Measurements from ENCODE around the gene TFR2. TPM values are rescaled to one million over a fixed set of nuclear protein-coding genes. Genes with fewer than 3 reads are reported as not detected.

TFR2 gene
- total and polyA plus RNA-seq, 2 of the 13 experiments (the other 11 are each of a cell fraction or from before 2014, with no cell fraction given): 36.9 to 64.2 TPM

GRCh38 chr7:100641463-100641859 is at the start of gene TFR2 (continued):
- TF ChIP-seq, protein P1, sequence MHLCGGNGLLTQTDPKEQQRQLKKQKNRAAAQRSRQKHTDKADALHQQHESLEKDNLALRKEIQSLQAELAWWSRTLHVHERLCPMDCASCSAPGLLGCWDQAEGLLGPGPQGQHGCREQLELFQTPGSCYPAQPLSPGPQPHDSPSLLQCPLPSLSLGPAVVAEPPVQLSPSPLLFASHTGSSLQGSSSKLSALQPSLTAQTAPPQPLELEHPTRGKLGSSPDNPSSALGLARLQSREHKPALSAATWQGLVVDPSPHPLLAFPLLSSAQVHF (CRISPR knock-in tag; IDR thresholded peaks at IDR 0.05): no peak
- TF ChIP-seq RNF2 (conservative IDR thresholded peaks at IDR 0.05; ENCODE audit: low read depth) (no peak), FOXO1 (CRISPR knock-in tag; IDR thresholded peaks at IDR 0.05) (peak; percentile 81; the same call in 1 of the 2 replicates), ARNT (IDR thresholded peaks at IDR 0.05) (no peak), NFE2L1 (CRISPR knock-in tag; IDR thresholded peaks at IDR 0.05; ENCODE audit: borderline replicate concordance) (no peak), ZSCAN22 (CRISPR knock-in tag; IDR thresholded peaks at IDR 0.05) (no peak), NFKBIZ (CRISPR knock-in tag; IDR thresholded peaks at IDR 0.05) (no peak; the same call in 1 of the 2 replicates), MTA3 (CRISPR knock-in tag; IDR thresholded peaks at IDR 0.05) (no peak), CERS6 (CRISPR knock-in tag; IDR thresholded peaks at IDR 0.05) (no peak), ONECUT2 (CRISPR knock-in tag; IDR thresholded peaks at IDR 0.05) (peak; percentile 85), ARID2 (CRISPR knock-in tag; IDR thresholded peaks at IDR 0.05; ENCODE audit: borderline replicate concordance) (no peak), ZNF3 (CRISPR knock-in tag; IDR thresholded peaks at IDR 0.05) (no peak), XRCC5 (optimal IDR thresholded peaks at IDR 0.05; ENCODE audit: low read length) (no peak), TOPORS (CRISPR knock-in tag; IDR thresholded peaks at IDR 0.05) (no peak), CHD4 (IDR thresholded peaks at IDR 0.05; ENCODE audit: borderline replicate concordance, low read length) (no peak)
- TF ChIP-seq, protein P2, sequence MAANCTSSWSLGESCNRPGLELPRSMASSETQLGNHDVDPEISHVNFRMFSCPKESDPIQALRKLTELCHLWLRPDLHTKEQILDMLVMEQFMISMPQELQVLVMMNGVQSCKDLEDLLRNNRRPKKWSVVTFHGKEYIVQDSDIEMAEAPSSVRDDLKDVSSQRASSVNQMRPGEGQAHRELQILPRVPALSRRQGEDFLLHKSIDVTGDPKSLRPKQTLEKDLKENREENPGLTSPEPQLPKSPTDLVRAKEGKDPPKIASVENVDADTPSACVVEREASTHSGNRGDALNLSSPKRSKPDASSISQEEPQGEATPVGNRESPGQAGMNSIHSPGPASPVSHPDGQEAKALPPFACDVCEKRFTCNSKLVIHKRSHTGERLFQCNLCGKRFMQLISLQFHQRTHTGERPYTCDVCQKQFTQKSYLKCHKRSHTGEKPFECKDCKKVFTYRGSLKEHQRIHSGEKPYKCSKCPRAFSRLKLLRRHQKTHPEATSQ (CRISPR knock-in tag; IDR thresholded peaks at IDR 0.05; ENCODE audit: borderline replicate concordance): no peak
- TF ChIP-seq, protein P3, sequence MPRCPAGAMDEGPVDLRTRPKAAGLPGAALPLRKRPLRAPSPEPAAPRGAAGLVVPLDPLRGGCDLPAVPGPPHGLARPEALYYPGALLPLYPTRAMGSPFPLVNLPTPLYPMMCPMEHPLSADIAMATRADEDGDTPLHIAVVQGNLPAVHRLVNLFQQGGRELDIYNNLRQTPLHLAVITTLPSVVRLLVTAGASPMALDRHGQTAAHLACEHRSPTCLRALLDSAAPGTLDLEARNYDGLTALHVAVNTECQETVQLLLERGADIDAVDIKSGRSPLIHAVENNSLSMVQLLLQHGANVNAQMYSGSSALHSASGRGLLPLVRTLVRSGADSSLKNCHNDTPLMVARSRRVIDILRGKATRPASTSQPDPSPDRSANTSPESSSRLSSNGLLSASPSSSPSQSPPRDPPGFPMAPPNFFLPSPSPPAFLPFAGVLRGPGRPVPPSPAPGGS (CRISPR knock-in tag; IDR thresholded peaks at IDR 0.05): no peak
- TF ChIP-seq, protein P4, sequence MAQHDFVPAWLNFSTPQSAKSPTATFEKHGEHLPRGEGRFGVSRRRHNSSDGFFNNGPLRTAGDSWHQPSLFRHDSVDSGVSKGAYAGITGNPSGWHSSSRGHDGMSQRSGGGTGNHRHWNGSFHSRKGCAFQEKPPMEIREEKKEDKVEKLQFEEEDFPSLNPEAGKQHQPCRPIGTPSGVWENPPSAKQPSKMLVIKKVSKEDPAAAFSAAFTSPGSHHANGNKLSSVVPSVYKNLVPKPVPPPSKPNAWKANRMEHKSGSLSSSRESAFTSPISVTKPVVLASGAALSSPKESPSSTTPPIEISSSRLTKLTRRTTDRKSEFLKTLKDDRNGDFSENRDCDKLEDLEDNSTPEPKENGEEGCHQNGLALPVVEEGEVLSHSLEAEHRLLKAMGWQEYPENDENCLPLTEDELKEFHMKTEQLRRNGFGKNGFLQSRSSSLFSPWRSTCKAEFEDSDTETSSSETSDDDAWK (CRISPR knock-in tag; IDR thresholded peaks at IDR 0.05): no peak
- TF ChIP-seq, protein P5, sequence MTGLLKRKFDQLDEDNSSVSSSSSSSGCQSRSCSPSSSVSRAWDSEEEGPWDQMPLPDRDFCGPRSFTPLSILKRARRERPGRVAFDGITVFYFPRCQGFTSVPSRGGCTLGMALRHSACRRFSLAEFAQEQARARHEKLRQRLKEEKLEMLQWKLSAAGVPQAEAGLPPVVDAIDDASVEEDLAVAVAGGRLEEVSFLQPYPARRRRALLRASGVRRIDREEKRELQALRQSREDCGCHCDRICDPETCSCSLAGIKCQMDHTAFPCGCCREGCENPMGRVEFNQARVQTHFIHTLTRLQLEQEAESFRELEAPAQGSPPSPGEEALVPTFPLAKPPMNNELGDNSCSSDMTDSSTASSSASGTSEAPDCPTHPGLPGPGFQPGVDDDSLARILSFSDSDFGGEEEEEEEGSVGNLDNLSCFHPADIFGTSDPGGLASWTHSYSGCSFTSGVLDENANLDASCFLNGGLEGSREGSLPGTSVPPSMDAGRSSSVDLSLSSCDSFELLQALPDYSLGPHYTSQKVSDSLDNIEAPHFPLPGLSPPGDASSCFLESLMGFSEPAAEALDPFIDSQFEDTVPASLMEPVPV (CRISPR knock-in tag; IDR thresholded peaks at IDR 0.05): no peak
- TF ChIP-seq, protein P6, sequence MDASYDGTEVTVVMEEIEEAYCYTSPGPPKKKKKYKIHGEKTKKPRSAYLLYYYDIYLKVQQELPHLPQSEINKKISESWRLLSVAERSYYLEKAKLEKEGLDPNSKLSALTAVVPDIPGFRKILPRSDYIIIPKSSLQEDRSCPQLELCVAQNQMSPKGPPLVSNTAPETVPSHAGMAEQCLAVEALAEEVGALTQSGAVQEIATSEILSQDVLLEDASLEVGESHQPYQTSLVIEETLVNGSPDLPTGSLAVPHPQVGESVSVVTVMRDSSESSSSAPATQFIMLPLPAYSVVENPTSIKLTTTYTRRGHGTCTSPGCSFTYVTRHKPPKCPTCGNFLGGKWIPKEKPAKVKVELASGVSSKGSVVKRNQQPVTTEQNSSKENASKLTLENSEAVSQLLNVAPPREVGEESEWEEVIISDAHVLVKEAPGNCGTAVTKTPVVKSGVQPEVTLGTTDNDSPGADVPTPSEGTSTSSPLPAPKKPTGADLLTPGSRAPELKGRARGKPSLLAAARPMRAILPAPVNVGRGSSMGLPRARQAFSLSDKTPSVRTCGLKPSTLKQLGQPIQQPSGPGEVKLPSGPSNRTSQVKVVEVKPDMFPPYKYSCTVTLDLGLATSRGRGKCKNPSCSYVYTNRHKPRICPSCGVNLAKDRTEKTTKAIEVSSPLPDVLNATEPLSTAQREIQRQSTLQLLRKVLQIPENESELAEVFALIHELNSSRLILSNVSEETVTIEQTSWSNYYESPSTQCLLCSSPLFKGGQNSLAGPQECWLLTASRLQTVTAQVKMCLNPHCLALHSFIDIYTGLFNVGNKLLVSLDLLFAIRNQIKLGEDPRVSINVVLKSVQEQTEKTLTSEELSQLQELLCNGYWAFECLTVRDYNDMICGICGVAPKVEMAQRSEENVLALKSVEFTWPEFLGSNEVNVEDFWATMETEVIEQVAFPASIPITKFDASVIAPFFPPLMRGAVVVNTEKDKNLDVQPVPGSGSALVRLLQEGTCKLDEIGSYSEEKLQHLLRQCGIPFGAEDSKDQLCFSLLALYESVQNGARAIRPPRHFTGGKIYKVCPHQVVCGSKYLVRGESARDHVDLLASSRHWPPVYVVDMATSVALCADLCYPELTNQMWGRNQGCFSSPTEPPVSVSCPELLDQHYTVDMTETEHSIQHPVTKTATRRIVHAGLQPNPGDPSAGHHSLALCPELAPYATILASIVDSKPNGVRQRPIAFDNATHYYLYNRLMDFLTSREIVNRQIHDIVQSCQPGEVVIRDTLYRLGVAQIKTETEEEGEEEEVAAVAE (CRISPR knock-in tag; IDR thresholded peaks at IDR 0.05; ENCODE audit: borderline replicate concordance): no peak; the same call in 1 of the 2 replicates
